H54 (cell line): ENCODE results near the gene MCM5.

Experiments used
- DNase-seq: peaks from one replicate; pipeline ENCODE4 v3.0.0; 2011; ENCODE audit warnings: low spot score, mixed read lengths; ENCODE audit not compliant: insufficient read length
- FAIRE-seq: peaks from 3 replicates; lab custom pipeline; 2011; peaks lifted over from hg19 to GRCh38; lab: Jason Lieb, UNC
- POLR2A ChIP-seq: IDR thresholded peaks from 2 replicates; pipeline ENCODE4 v1.6.1; 2011; ENCODE audit warnings: low read depth, mild to moderate bottlenecking, low read length

Gene MCM5

GRCh38 chr22:35368386-35368785, 31.6 kb upstream of the MCM5 start:
- DNase-seq: no peak
- no peak for FAIRE-seq
- TF ChIP-seq POLR2A: no peak

- FAIRE-seq: no peak
- DNase-seq: no peak
- TF ChIP-seq POLR2A: no peak
Measured at GRCh38 chr22:35369996-35370395, 29.9 kb upstream of the MCM5 start.

- DNase-seq (no peak), FAIRE-seq (no peak)
- TF ChIP-seq POLR2A: no peak
Measured at GRCh38 chr22:35373781-35374180, 26.2 kb upstream of the MCM5 start.

GRCh38 chr22:35375031-35375430, 24.9 kb upstream of the MCM5 start:
- FAIRE-seq: no peak
- DNase-seq: no peak
- TF ChIP-seq POLR2A: no peak

- DNase-seq: no peak
- no peak for TF ChIP-seq POLR2A
- FAIRE-seq: no peak
Measured at GRCh38 chr22:35375526-35375925, 24.4 kb upstream of the MCM5 start.

- no peak for TF ChIP-seq POLR2A
- FAIRE-seq: peak; percentile 82
- peak; percentile 65 for DNase-seq
Measured at GRCh38 chr22:35376728-35377472, 23.0 kb upstream of the MCM5 start.

- TF ChIP-seq POLR2A: no peak
- no peak for FAIRE-seq
- no peak for DNase-seq
Measured at GRCh38 chr22:35377735-35378134, 22.2 kb upstream of the MCM5 start.

GRCh38 chr22:35378621-35379020, 21.3 kb upstream of the MCM5 start:
- TF ChIP-seq POLR2A: no peak
- FAIRE-seq (no peak), DNase-seq (no peak)

- no peak for TF ChIP-seq POLR2A
- FAIRE-seq (no peak), DNase-seq (no peak)
Measured at GRCh38 chr22:35379146-35379993, 20.6 kb upstream of the MCM5 start.

GRCh38 chr22:35380013-35380412, 19.9 kb upstream of the MCM5 start:
- TF ChIP-seq POLR2A: no peak
- DNase-seq (no peak), FAIRE-seq (no peak)

- DNase-seq (peak; percentile 62), FAIRE-seq (no peak)
- peak; percentile 82 for TF ChIP-seq POLR2A
Measured at GRCh38 chr22:35380537-35381423, 19.2 kb upstream of the MCM5 start, which contains the start of gene HMOX1. TSS of gene HMOX1 (plus strand) at chr22:35381096. CDS start at chr22:35381174, 78 bp downstream.

- no peak for TF ChIP-seq POLR2A
- FAIRE-seq (no peak), DNase-seq (no peak)
Measured at GRCh38 chr22:35381424-35382009, 18.4 kb upstream of the MCM5 start.

- FAIRE-seq: no peak
- no peak for DNase-seq
- TF ChIP-seq POLR2A: no peak
Measured at GRCh38 chr22:35383679-35384071, 16.3 kb upstream of the MCM5 start.

GRCh38 chr22:35384527-35384926, 15.4 kb upstream of the MCM5 start:
- TF ChIP-seq POLR2A: no peak
- no peak for FAIRE-seq

More at GRCh38 chr22:35384527-35384926, 15.4 kb upstream of the MCM5 start:
- DNase-seq: no peak
